Measurements from ENCODE around the gene GALNS. TPM values are rescaled to one million over a fixed set of nuclear protein-coding genes. Genes with fewer than 3 reads are reported as not detected.
A peak's percentile ranks its signal among the peaks of the same experiment; 100 is the strongest.

Gene GALNS
- polyA plus RNA-seq, 2 of the 4 experiments (the other 2 are of a cell fraction): 7.0 to 31.2 TPM

DNA sequence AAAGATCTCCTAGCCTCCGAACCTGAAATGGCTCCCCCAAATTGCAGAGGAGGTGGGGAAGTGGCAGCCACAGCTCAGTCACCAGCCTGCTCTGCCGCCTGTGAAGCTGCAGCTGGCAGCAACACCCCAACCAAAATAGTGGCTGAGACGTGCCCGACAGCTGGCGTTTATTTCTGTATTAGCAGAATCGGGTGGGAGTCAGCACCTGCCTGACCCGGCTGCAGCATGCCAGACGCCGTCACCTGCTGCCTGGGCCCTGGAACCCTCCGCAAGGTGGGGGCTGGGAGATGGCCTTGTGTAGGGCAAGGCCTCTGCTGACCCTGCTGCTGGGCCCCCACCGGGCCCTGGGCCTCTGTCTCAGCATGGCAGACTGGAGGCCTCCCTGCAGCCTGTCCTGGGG is 27.2 kb upstream of the GALNS start:
- FAIRE-seq: no peak
- Histone ChIP-seq H3K27ac (no peak overlapping the region), H3K9me3 (no peaks in the 10 kb centered on the region), H3K4me2 (no peak overlapping the region), H3K4me3 (no peak overlapping the region), H3K4me1 (peaks cover 10% of the 10 kb centered on the region; the same call in 2 of the 3 replicates)
- no peak for TF ChIP-seq HOXA7 (CRISPR knock-in tag; IDR thresholded peaks at IDR 0.05)
- TF ChIP-seq BHLHE40 (IDR thresholded peaks at IDR 0.05; ENCODE audit: low read depth, low read length): no peak
- no peak for TF ChIP-seq CBX8 (IDR thresholded peaks at IDR 0.05)
- TF ChIP-seq CEBPB (IDR thresholded peaks at IDR 0.05): no peak
- no peak for TF ChIP-seq POLR2A (IDR thresholded peaks at IDR 0.05; ENCODE audit: low read length)
- ATAC-seq: no peak
- ChIA-PET POLR2A (no interaction called here), CTCF (no interaction called here)
- WGBS (ENCODE audit: missing lambda C conversion rate): 78% methylated on average over 9 of the region's 11 CpGs
- no peak for DNase-seq (ENCODE audit: low read depth in 1 of 2, low spot score in 1 of 2)

DNA sequence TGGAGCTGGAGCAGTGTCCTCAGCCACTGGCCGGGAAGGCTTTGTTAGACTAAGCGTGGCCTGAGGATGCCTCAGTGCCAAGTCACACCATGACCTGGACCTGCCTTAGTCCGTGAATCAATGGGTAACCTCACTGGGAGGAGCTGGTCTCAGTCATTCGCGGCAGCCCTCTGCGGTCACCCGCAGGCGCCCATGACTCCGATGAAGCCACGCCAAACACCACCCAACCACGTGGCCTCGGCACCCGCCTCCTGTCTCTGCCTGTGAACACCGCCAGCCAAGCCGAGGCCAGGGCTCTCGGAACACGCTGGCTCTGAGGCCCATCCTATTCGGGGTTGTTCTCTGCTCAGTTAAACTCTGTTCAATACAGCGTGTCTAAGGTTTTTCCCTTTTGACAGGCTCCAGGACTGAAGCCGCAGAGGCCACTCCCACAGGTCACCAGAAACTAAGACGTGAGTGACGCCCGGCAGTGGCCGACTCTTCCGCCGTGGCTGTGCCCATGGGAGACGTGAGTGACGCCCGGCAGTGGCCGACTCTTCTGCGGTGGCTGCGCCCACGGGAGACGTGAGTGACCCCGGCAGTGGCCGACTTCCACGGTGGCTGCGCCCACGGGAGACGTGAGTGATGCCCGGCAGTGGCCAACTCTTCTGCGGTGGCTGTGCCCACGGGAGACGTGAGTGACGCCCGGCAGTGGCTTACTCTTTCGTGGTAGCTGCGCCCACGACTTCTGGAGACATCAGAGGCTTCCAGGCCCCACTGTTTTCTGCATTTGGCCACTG is 26.6 kb upstream of the GALNS start:
- no peak overlapping the region for H3K4me3 ChIP-seq
- no peaks in the 10 kb centered on the region for H3K9me3 ChIP-seq
- POLR2A ChIA-PET: no interaction called here
- TF ChIP-seq HOXB5 (CRISPR knock-in tag; IDR thresholded peaks at IDR 0.05) (no peak), TFCP2L1 (CRISPR knock-in tag; IDR thresholded peaks at IDR 0.05) (no peak), MAZ (IDR thresholded peaks at IDR 0.05; ENCODE audit: borderline replicate concordance, low read depth, low read length) (no peak)
- TF ChIP-seq, protein P1, sequence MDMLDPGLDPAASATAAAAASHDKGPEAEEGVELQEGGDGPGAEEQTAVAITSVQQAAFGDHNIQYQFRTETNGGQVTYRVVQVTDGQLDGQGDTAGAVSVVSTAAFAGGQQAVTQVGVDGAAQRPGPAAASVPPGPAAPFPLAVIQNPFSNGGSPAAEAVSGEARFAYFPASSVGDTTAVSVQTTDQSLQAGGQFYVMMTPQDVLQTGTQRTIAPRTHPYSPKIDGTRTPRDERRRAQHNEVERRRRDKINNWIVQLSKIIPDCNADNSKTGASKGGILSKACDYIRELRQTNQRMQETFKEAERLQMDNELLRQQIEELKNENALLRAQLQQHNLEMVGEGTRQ (IDR thresholded peaks at IDR 0.05): no peak
- peaks cover 10% of the 10 kb centered on the region; the same call in 2 of the 3 replicates for H3K4me1 ChIP-seq
- H3K4me2 ChIP-seq: no peak overlapping the region
- CTCF ChIA-PET: no interaction called here
- ATAC-seq (no peak), DNase-seq (ENCODE audit: low read depth in 1 of 2, low spot score in 1 of 2) (no peak), FAIRE-seq (no peak)
- no peak overlapping the region for H3K27ac ChIP-seq
- whole genome bisulfite sequencing (ENCODE audit: missing lambda C conversion rate): 81% methylated on average over 33 of the region's 49 CpGs

GRCh38 chr16:88882358-88883030 is 25.7 kb upstream of the GALNS start:
- no peak for TF ChIP-seq CHD4 (IDR thresholded peaks at IDR 0.05; ENCODE audit: borderline replicate concordance)
- TF ChIP-seq KDM5A (IDR thresholded peaks at IDR 0.05): no peak
- TF ChIP-seq, protein P2, sequence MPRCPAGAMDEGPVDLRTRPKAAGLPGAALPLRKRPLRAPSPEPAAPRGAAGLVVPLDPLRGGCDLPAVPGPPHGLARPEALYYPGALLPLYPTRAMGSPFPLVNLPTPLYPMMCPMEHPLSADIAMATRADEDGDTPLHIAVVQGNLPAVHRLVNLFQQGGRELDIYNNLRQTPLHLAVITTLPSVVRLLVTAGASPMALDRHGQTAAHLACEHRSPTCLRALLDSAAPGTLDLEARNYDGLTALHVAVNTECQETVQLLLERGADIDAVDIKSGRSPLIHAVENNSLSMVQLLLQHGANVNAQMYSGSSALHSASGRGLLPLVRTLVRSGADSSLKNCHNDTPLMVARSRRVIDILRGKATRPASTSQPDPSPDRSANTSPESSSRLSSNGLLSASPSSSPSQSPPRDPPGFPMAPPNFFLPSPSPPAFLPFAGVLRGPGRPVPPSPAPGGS (IDR thresholded peaks at IDR 0.05): no peak
- TF ChIP-seq HEYL (CRISPR knock-in tag; IDR thresholded peaks at IDR 0.05): no peak
- TF ChIP-seq, protein P3, sequence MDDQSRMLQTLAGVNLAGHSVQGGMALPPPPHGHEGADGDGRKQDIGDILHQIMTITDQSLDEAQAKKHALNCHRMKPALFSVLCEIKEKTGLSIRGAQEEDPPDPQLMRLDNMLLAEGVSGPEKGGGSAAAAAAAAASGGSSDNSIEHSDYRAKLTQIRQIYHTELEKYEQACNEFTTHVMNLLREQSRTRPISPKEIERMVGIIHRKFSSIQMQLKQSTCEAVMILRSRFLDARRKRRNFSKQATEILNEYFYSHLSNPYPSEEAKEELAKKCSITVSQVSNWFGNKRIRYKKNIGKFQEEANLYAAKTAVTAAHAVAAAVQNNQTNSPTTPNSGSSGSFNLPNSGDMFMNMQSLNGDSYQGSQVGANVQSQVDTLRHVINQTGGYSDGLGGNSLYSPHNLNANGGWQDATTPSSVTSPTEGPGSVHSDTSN (IDR thresholded peaks at IDR 0.05): no peak
- no peak for TF ChIP-seq MYC (IDR thresholded peaks at IDR 0.05; ENCODE audit: borderline replicate concordance, low read length)
- no peak for TF ChIP-seq BHLHE40 (IDR thresholded peaks at IDR 0.05; ENCODE audit: low read depth, low read length)
- TF ChIP-seq FOXS1 (CRISPR knock-in tag; IDR thresholded peaks at IDR 0.05): no peak
- no peak for TF ChIP-seq HOXB5 (CRISPR knock-in tag; IDR thresholded peaks at IDR 0.05)
- Histone ChIP-seq H3K27ac (no peak overlapping the region), H3K9me3 (no peaks in the 10 kb centered on the region), H3K4me1 (peaks cover 7% of the 10 kb centered on the region; the same call in 2 of the 3 replicates), H3K4me3 (no peak overlapping the region; the same call in 2 of the 3 replicates), H3K4me2 (peak overlapping the region; percentile 58)
- ChIA-PET POLR2A (no interaction called here), CTCF (no interaction called here)
- WGBS (ENCODE audit: missing lambda C conversion rate): 34% methylated on average over 12 of the region's 26 CpGs
- no peak for FAIRE-seq
- peak; percentile 8 to 42; a peak in 3 of 6 replicates for ATAC-seq
- peak in 1 of 2 experiments; percentile 69 for DNase-seq (ENCODE audit: low read depth in 1 of 2, low spot score in 1 of 2)
